Stimulated activated CD4-positive, alpha-beta T cell treated with anti-CD3 and anti-CD28 coated beads, Interleukin-15, amount 100 ng/mL, for 24 hours (primary cell): ENCODE results near the gene FAM9C.
A peak's percentile ranks its signal among the peaks of the same experiment; 100 is the strongest.

ENCODE experiments used
- DNase-seq: peaks from one replicate; pipeline ENCODE4 v3.0.0-alpha.2; 2020

FAM9C gene

GRCh38 chrX:13005661-13006473 lies 38.6 kb downstream of the FAM9C start:
- peak; percentile 48 for DNase-seq

GRCh38 chrX:13001961-13002671 lies 42.3 kb downstream of the FAM9C start:
- DNase-seq, result peak; percentile 38

GRCh38 chrX:13001097-13001496 lies 43.3 kb downstream of the FAM9C start:
- no peak for DNase-seq

- DNase-seq, result peak; percentile 44
These were observed 44.1 kb downstream of the FAM9C start for GRCh38 chrX:13000301-13000811.

- DNase-seq, result peak; percentile 67
These were observed 45.0 kb downstream of the FAM9C start for GRCh38 chrX:12999422-12999821.

- DNase-seq, result peak; percentile 20
These were observed 46.3 kb downstream of the FAM9C start for GRCh38 chrX:12997906-12998687.

- DNase-seq, result no peak
These were observed 47.4 kb downstream of the FAM9C start for GRCh38 chrX:12996934-12997435.

- no peak for DNase-seq
These were observed 50.1 kb downstream of the FAM9C start for GRCh38 chrX:12994321-12994720.

- no peak for DNase-seq
These were observed 50.6 kb downstream of the FAM9C start for GRCh38 chrX:12993826-12994225.

GRCh38 chrX:12992544-12993118 lies 51.8 kb downstream of the FAM9C start:
- no peak for DNase-seq

GRCh38 chrX:12991575-12991974 lies 52.8 kb downstream of the FAM9C start:
- no peak for DNase-seq

- no peak for DNase-seq
These were observed 55.0 kb downstream of the FAM9C start for GRCh38 chrX:12989461-12989860.

GRCh38 chrX:12988797-12989196 lies 55.6 kb downstream of the FAM9C start:
- no peak for DNase-seq

- no peak for DNase-seq
These were observed 56.4 kb downstream of the FAM9C start for GRCh38 chrX:12987900-12988594.

- no peak for DNase-seq
These were observed 57.1 kb downstream of the FAM9C start for GRCh38 chrX:12987340-12987739.

- DNase-seq, result no peak
These were observed 57.5 kb downstream of the FAM9C start for GRCh38 chrX:12986886-12987285.

- DNase-seq, result no peak
These were observed 58.1 kb downstream of the FAM9C start for GRCh38 chrX:12986164-12986779.
